ENCODE results near the gene HIRA.
"Not testable (repeated sequence)": the region's sequence is repeated elsewhere in the genome, so short reads cannot be mapped to it uniquely, and the experiment has no call there.

Gene HIRA

GRCh38 chr22:19352217-19352616, 79.3 kb downstream of the HIRA start:
- DNase-seq = no peak

- no peak for DNase-seq
These were observed 79.9 kb downstream of the HIRA start for GRCh38 chr22:19351604-19352003.

GRCh38 chr22:19350947-19351346, 80.6 kb downstream of the HIRA start:
- no peak for DNase-seq

GRCh38 chr22:19350476-19350859, 81.1 kb downstream of the HIRA start:
- DNase-seq = no peak

GRCh38 chr22:19349778-19350475, 81.6 kb downstream of the HIRA start:
- no peak for DNase-seq

GRCh38 chr22:19346677-19347265, 84.8 kb downstream of the HIRA start:
- no peak for DNase-seq

- no peak for DNase-seq
These were observed 87.1 kb downstream of the HIRA start for GRCh38 chr22:19344420-19344819.

- no peak for DNase-seq
These were observed 88.1 kb downstream of the HIRA start for GRCh38 chr22:19343470-19343869.

- DNase-seq = no peak
These were observed 90.0 kb downstream of the HIRA start for GRCh38 chr22:19341500-19341899.

GRCh38 chr22:19337137-19337536, 94.4 kb downstream of the HIRA start:
- DNase-seq = no peak

- DNase-seq = no peak
These were observed 95.1 kb downstream of the HIRA start for GRCh38 chr22:19336133-19337075.

GRCh38 chr22:19331975-19332374, 99.6 kb downstream of the HIRA start:
- no peak for DNase-seq

GRCh38 chr22:19331474-19331873, 100.1 kb downstream of the HIRA start:
- DNase-seq = no peak

- DNase-seq = no peak
These were observed 100.6 kb downstream of the HIRA start for GRCh38 chr22:19330865-19331418.

GRCh38 chr22:19330205-19330604, 101.3 kb downstream of the HIRA start:
- not testable (repeated sequence) for DNase-seq

GRCh38 chr22:19329454-19329853, 102.1 kb downstream of the HIRA start:
- no peak for DNase-seq

- DNase-seq = no peak
These were observed 106.1 kb downstream of the HIRA start for GRCh38 chr22:19325296-19325948.

GRCh38 chr22:19323420-19323819, 108.1 kb downstream of the HIRA start:
- DNase-seq = not testable (repeated sequence)

- no peak for DNase-seq
These were observed 109.8 kb downstream of the HIRA start for GRCh38 chr22:19321757-19322156.

- not testable (repeated sequence) for DNase-seq
These were observed 111.4 kb downstream of the HIRA start for GRCh38 chr22:19320136-19320535.

GRCh38 chr22:19319281-19319680, 112.3 kb downstream of the HIRA start:
- no peak for DNase-seq

GRCh38 chr22:19317865-19318264, 113.7 kb downstream of the HIRA start:
- no peak for DNase-seq

GRCh38 chr22:19307872-19308271, 123.7 kb downstream of the HIRA start:
- no peak for DNase-seq

Measured in stimulated activated CD4-positive, alpha-beta T cell treated with anti-CD3 and anti-CD28 coated beads, Interleukin-1b, Interleukin-23, amount 100 ng/mL, for 48 hours (primary cell).